ENCODE results near the gene IL1RN. TPM values are rescaled to one million over a fixed set of nuclear protein-coding genes. Genes with fewer than 3 reads are reported as not detected.

The IL1RN gene
- total and polyA plus RNA-seq, 2 of the 13 experiments (the other 11 are each of a cell fraction or from before 2014, with no cell fraction given), result 21.2 to 101 TPM

- TF ChIP-seq, protein P1, sequence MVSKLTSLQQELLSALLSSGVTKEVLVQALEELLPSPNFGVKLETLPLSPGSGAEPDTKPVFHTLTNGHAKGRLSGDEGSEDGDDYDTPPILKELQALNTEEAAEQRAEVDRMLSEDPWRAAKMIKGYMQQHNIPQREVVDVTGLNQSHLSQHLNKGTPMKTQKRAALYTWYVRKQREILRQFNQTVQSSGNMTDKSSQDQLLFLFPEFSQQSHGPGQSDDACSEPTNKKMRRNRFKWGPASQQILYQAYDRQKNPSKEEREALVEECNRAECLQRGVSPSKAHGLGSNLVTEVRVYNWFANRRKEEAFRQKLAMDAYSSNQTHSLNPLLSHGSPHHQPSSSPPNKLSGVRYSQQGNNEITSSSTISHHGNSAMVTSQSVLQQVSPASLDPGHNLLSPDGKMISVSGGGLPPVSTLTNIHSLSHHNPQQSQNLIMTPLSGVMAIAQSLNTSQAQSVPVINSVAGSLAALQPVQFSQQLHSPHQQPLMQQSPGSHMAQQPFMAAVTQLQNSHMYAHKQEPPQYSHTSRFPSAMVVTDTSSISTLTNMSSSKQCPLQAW (CRISPR knock-in tag; IDR thresholded peaks at IDR 0.05), result peak; percentile 79
- TF ChIP-seq TCF7L2 (IDR thresholded peaks at IDR 0.05; ENCODE audit: low read depth, low read length), result no peak; the same call in 1 of the 2 replicates
- no peak for TF ChIP-seq ZNF18 (CRISPR knock-in tag; IDR thresholded peaks at IDR 0.05; ENCODE audit: insufficient replicate concordance)
- TF ChIP-seq JUND (CRISPR knock-in tag; IDR thresholded peaks at IDR 0.05), result peak; percentile 82; the same call in 1 of the 2 replicates
- no peak; the same call in 1 of the 2 replicates for TF ChIP-seq ZFX (CRISPR knock-in tag; IDR thresholded peaks at IDR 0.05; ENCODE audit: low read depth)
- no peak for TF ChIP-seq ZNF891 (CRISPR knock-in tag; IDR thresholded peaks at IDR 0.05)
- no peak for TF ChIP-seq ZNF607 (CRISPR knock-in tag; IDR thresholded peaks at IDR 0.05; ENCODE audit: borderline replicate concordance)
- TF ChIP-seq, protein P2, sequence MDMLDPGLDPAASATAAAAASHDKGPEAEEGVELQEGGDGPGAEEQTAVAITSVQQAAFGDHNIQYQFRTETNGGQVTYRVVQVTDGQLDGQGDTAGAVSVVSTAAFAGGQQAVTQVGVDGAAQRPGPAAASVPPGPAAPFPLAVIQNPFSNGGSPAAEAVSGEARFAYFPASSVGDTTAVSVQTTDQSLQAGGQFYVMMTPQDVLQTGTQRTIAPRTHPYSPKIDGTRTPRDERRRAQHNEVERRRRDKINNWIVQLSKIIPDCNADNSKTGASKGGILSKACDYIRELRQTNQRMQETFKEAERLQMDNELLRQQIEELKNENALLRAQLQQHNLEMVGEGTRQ (IDR thresholded peaks at IDR 0.05; ENCODE audit: low read depth, low read length), result no peak
- TF ChIP-seq, protein P2 (CRISPR knock-in tag; IDR thresholded peaks at IDR 0.05; ENCODE audit: borderline replicate concordance), result no peak; the same call in 1 of the 2 replicates
- TF ChIP-seq ZNF138 (CRISPR knock-in tag; IDR thresholded peaks at IDR 0.05; ENCODE audit: low read depth), result no peak
- TF ChIP-seq MYC (CRISPR knock-in tag; IDR thresholded peaks at IDR 0.05; ENCODE audit: borderline replicate concordance), result peak; percentile 31; the same call in 1 of the 2 replicates
- no peak for TF ChIP-seq ZNF296 (CRISPR knock-in tag; conservative IDR thresholded peaks at IDR 0.05)
- no peak for TF ChIP-seq IRX3 (CRISPR knock-in tag; IDR thresholded peaks at IDR 0.05; ENCODE audit: borderline replicate concordance, low read depth)
- TF ChIP-seq, protein P3, sequence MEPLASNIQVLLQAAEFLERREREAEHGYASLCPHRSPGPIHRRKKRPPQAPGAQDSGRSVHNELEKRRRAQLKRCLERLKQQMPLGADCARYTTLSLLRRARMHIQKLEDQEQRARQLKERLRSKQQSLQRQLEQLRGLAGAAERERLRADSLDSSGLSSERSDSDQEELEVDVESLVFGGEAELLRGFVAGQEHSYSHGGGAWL (CRISPR knock-in tag; IDR thresholded peaks at IDR 0.05), result no peak
- no peak for TF ChIP-seq NFIB (CRISPR knock-in tag; IDR thresholded peaks at IDR 0.05; ENCODE audit: borderline replicate concordance)
- TF ChIP-seq, protein P4, sequence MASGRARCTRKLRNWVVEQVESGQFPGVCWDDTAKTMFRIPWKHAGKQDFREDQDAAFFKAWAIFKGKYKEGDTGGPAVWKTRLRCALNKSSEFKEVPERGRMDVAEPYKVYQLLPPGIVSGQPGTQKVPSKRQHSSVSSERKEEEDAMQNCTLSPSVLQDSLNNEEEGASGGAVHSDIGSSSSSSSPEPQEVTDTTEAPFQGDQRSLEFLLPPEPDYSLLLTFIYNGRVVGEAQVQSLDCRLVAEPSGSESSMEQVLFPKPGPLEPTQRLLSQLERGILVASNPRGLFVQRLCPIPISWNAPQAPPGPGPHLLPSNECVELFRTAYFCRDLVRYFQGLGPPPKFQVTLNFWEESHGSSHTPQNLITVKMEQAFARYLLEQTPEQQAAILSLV (CRISPR knock-in tag; IDR thresholded peaks at IDR 0.05; ENCODE audit: borderline replicate concordance), result no peak
- no peak for TF ChIP-seq SMARCE1 (IDR thresholded peaks at IDR 0.05; ENCODE audit: borderline replicate concordance)
- TF ChIP-seq RFX5 (IDR thresholded peaks at IDR 0.05; ENCODE audit: low read depth, low read length), result no peak
- TF ChIP-seq PHF21A (CRISPR knock-in tag; IDR thresholded peaks at IDR 0.05), result peak; percentile 99
- TF ChIP-seq SMAD1 (CRISPR knock-in tag; IDR thresholded peaks at IDR 0.05; ENCODE audit: borderline replicate concordance, low read depth), result no peak
- TF ChIP-seq NAIF1 (CRISPR knock-in tag; IDR thresholded peaks at IDR 0.05; ENCODE audit: borderline replicate concordance), result peak; percentile 51; the same call in 1 of the 2 replicates
- TF ChIP-seq MEF2D (CRISPR knock-in tag; IDR thresholded peaks at IDR 0.05), result peak; percentile 96
- peak; percentile 92 for TF ChIP-seq SAP130 (CRISPR knock-in tag; IDR thresholded peaks at IDR 0.05; ENCODE audit: low read depth)
Observed at GRCh38 chr2:113126845-113127645, at the start of gene IL1RN (continued).
